KOPT-K1 (cell line): ENCODE results near the gene COL25A1.

Experiments
- H3K27ac ChIP-seq: fragments of 200-600 bp; sonication (generic); 2 replicates; pipeline ENCODE4 v1.5.1; 2016; ENCODE audit warnings: antibody characterized with exemption, mild to moderate bottlenecking, low read depth, low read length; ENCODE audit not compliant: poor library complexity, severe bottlenecking
- H3K36me3 ChIP-seq: fragments of 200-600 bp; sonication (generic); 2 replicates; pipeline ENCODE4 v1.5.1; 2017; ENCODE audit warnings: antibody characterized with exemption, mild to moderate bottlenecking, low read length, moderate library complexity; ENCODE audit not compliant: insufficient read depth
- H3K9me3 ChIP-seq: fragments of 200-600 bp; sonication (generic); 2 replicates; pipeline ENCODE4 v1.5.1; 2017; ENCODE audit warnings: antibody characterized with exemption, low read length, mild to moderate bottlenecking; ENCODE audit not compliant: insufficient read depth, poor library complexity, severe bottlenecking

The COL25A1 gene

GRCh38 chr4:109065006-109065405, 237.5 kb downstream of the COL25A1 start:
- H3K9me3 ChIP-seq = no peaks in the 10 kb centered on the region
- no peak overlapping the region for H3K27ac ChIP-seq
- H3K36me3 ChIP-seq = no peaks in the 10 kb centered on the region

- Histone ChIP-seq H3K27ac (no peak overlapping the region), H3K9me3 (no peaks in the 10 kb centered on the region), H3K36me3 (no peaks in the 10 kb centered on the region)
These were observed 249.2 kb downstream of the COL25A1 start for GRCh38 chr4:109053257-109053656.

- Histone ChIP-seq H3K36me3 (no peaks in the 10 kb centered on the region), H3K27ac (no peak overlapping the region), H3K9me3 (no peaks in the 10 kb centered on the region)
These were observed 249.6 kb downstream of the COL25A1 start for GRCh38 chr4:109052821-109053220.

DNA sequence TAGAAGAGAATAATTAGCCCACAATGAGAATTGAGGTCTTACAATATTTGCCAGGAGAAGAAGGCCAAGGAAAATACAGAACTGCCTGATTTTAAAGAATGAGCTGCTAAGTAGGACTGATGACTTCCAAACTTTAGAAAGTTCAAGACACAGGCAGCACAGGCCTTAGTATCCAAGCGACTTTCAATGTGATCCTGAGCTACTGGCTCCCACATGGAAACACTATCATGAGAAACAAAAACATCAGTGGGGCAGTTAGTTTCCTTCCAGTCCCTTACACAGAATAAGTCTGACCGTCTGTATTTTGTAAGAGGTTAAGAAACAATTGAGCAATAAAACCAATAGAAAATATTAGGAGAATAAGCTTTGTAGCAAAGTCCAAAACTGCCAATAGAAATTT, 251.4 kb downstream of the COL25A1 start:
- Histone ChIP-seq H3K36me3 (no peaks in the 10 kb centered on the region), H3K9me3 (no peaks in the 10 kb centered on the region), H3K27ac (no peak overlapping the region)

DNA sequence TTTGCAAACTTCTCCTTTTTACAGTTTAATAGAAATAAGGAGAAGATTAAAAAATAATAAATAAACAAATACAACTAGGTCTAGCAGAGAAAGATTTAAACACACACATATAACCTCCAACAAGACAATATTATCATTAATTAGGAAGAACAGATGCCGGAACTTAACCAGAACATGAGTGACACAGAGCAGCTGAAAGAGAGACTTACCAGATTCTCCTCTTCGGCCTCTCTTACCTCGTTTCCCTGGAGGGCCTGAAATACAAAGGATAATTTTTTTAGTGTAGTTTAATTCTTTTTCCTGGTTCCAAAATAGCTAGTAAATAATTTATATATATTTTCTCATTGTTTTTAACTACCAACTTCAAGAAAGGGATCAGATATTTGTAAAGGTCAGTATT, 252.5 kb downstream of the COL25A1 start:
- Histone ChIP-seq H3K27ac (no peak overlapping the region), H3K36me3 (no peaks in the 10 kb centered on the region), H3K9me3 (no peaks in the 10 kb centered on the region)

- H3K9me3 ChIP-seq = peaks cover 4% of the 10 kb centered on the region
- H3K27ac ChIP-seq = no peak overlapping the region
- no peaks in the 10 kb centered on the region for H3K36me3 ChIP-seq
These were observed 255.8 kb downstream of the COL25A1 start for GRCh38 chr4:109046471-109047201.

GRCh38 chr4:109044431-109044830, 258.0 kb downstream of the COL25A1 start:
- peaks cover 4% of the 10 kb centered on the region for H3K9me3 ChIP-seq
- H3K27ac ChIP-seq = no peak overlapping the region
- no peaks in the 10 kb centered on the region for H3K36me3 ChIP-seq

GRCh38 chr4:109043286-109043685, 259.2 kb downstream of the COL25A1 start:
- Histone ChIP-seq H3K36me3 (no peaks in the 10 kb centered on the region), H3K27ac (no peak overlapping the region)

DNA sequence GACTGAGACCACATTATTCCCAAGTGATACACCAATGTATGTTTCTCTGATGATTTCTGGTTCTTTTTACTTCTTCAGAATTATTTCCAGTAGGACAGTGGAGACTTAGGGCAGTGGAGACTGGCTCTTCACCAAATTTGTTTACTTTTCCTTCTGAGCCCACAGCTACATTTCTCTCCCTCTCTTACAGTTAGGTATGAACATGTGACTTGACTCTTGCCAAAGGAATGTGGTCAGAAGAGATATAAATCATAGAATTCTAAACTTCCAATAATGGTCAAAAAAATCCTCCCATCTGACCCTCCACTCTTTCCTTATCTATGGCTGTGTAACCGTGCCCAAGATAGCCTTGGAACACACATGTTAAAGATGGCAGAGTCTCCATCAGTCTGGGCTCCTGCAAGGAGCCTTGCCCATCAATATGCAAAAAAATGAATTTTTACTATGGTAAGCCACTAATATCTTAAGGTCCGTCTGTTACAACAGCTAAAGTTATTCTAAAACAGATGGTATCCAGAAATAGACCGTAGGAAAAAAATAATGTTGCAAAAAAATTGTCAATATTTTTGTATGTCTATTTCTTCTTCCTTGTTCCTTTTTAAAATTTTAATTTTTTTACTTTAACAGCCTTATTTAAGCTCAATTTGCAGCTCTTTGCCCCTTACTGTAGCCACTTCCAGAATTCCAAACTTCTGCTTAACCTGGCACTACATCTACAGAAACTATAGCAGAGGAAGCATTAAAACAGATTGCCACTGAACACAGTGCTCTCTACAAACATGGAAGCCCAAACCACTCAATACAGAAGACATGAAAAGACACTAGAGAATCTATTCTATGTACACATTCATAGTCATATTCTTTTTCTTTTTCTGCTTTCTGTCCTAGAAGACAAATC, 260.7 kb downstream of the COL25A1 start:
- Histone ChIP-seq H3K9me3 (peaks cover 4% of the 10 kb centered on the region), H3K36me3 (no peaks in the 10 kb centered on the region), H3K27ac (no peak overlapping the region)

More at GRCh38 chr4:109043286-109043685, 259.2 kb downstream of the COL25A1 start:
- peaks cover 4% of the 10 kb centered on the region for H3K9me3 ChIP-seq

- Histone ChIP-seq H3K9me3 (peaks cover 4% of the 10 kb centered on the region), H3K27ac (no peak overlapping the region), H3K36me3 (no peaks in the 10 kb centered on the region)
These were observed 262.0 kb downstream of the COL25A1 start for GRCh38 chr4:109040441-109040840.

- Histone ChIP-seq H3K27ac (no peak overlapping the region), H3K36me3 (no peaks in the 10 kb centered on the region), H3K9me3 (no peaks in the 10 kb centered on the region)
These were observed 265.4 kb downstream of the COL25A1 start for GRCh38 chr4:109037026-109037425.

GRCh38 chr4:109033993-109034392, 268.5 kb downstream of the COL25A1 start:
- Histone ChIP-seq H3K36me3 (no peaks in the 10 kb centered on the region), H3K27ac (no peak overlapping the region), H3K9me3 (no peaks in the 10 kb centered on the region)

- no peaks in the 10 kb centered on the region for H3K36me3 ChIP-seq
- H3K27ac ChIP-seq = no peak overlapping the region
These were observed 269.8 kb downstream of the COL25A1 start for GRCh38 chr4:109032671-109033070.

GRCh38 chr4:109029987-109030386, 272.5 kb downstream of the COL25A1 start:
- no peak overlapping the region for H3K27ac ChIP-seq
- no peaks in the 10 kb centered on the region for H3K36me3 ChIP-seq
- H3K9me3 ChIP-seq = no peaks in the 10 kb centered on the region

More at GRCh38 chr4:109032671-109033070, 269.8 kb downstream of the COL25A1 start:
- no peaks in the 10 kb centered on the region for H3K9me3 ChIP-seq

- no peak overlapping the region for H3K27ac ChIP-seq
- peaks cover 6% of the 10 kb centered on the region for H3K9me3 ChIP-seq
- no peaks in the 10 kb centered on the region for H3K36me3 ChIP-seq
These were observed 275.4 kb downstream of the COL25A1 start for GRCh38 chr4:109027016-109027500.
